Activated naive CD4-positive, alpha-beta T cell treated with anti-CD3 and anti-CD28 coated beads for 36 hours (primary cell): ENCODE data around the gene BCKDHB. TPM values are rescaled to one million over a fixed set of nuclear protein-coding genes. Genes with fewer than 3 reads are reported as not detected.
"Not testable (repeated sequence)": the region's sequence is repeated elsewhere in the genome, so short reads cannot be mapped to it uniquely, and the experiment has no call there.

Source experiments
- CTCF ChIA-PET: fragments of 350-600 bp; sonication (Branson Sonifier 250); formaldehyde crosslinking; loops from one replicate; lab custom pipeline; 2021; ENCODE audit warnings: antibody characterized with exemption; lab: Charles Lee
- DNase-seq: peaks from one replicate; pipeline ENCODE4 v3.0.0-alpha.2; 2020
- H3K27ac Mint-ChIP-seq: one replicate; pipeline ENCODE4 v1.8.0; 2021; ENCODE audit warnings: mild to moderate bottlenecking, mixed read lengths
- H3K27me3 Mint-ChIP-seq: one replicate; pipeline ENCODE4 v1.8.0; 2021; ENCODE audit warnings: low read depth, mixed read lengths
- H3K36me3 Mint-ChIP-seq: one replicate; pipeline ENCODE4 v1.8.0; 2021; ENCODE audit warnings: low read depth, mixed read lengths
- H3K4me1 Mint-ChIP-seq: one replicate; pipeline ENCODE4 v1.8.0; 2021; ENCODE audit warnings: low read depth, mixed read lengths
- H3K4me3 Mint-ChIP-seq: one replicate; pipeline ENCODE4 v1.8.0; 2021; ENCODE audit warnings: mild to moderate bottlenecking, moderate library complexity, mixed read lengths
- H3K9me3 Mint-ChIP-seq: one replicate; pipeline ENCODE4 v1.8.0; 2021; ENCODE audit warnings: mixed read lengths
- intact Hi-C: fragments of 100-400 bp; cut with micrococcal nuclease; formaldehyde crosslinking; loops from one replicate; pipeline ENCODE4 v1.15.1; 2023
- total RNA-seq, 2 experiments: library from RNA; stranded (reverse); gene quantifications; one replicate each; pipeline ENCODE4 v1.2.3, GENCODE V29; 2021

The BCKDHB gene
- 10 to 100 TPM; 15.5 to 18.5 TPM for total RNA-seq

DNA sequence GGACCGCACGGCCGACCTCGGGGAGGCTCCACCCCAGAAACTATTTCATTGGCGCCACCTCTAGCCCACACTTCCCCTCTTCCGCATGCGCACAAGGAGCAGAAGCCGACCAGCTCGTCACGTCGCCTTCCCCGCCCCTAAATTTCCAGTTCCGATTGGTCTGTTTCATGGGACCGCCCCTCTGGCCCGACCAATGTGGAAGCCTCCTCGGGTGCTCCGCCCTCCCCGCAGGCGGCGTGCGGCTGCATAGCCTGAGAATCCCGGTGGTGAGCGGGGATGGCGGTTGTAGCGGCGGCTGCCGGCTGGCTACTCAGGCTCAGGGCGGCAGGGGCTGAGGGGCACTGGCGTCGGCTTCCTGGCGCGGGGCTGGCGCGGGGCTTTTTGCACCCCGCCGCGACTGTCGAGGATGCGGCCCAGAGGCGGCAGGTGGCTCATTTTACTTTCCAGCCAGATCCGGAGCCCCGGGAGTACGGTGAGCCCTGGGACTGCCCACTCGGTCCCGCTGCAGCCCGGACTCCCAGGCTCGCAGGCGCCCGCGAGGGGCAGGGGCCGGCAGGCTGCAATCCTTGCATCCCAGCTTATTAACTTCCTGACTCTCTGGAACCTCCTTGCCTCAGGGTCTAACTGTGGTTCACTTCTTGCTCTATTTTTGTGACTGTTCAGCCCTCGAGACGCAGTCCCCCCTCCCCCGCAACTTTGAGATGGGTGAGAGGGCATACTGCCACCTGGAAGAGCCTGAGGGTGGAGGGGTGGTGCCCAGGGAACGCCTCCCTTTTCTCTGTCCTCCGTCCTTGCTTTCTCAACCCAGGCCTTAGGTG, at the start of gene BCKDHB:
TSS of gene BCKDHB (plus strand) at position 254 of the 818 bp plus-strand sequence. CDS start at position 277, 23 bp downstream.
- intact Hi-C loops = loop anchor here (1.0 to 2.0 kb wide), 6 partner anchors 59 to 1646 kb away; partner anchors contain the start of genes ELOVL4, LCA5, PHIP and TENT5A
- Mint-ChIP-seq H3K9me3 (no peaks in the 10 kb centered on the region), H3K4me3 (peak within 1 kb of the TSS; percentile 90), H3K27me3 (no peaks in the 10 kb centered on the region), H3K4me1 (peaks cover 10% of the 10 kb centered on the region), H3K36me3 (peaks cover 3% of the 10 kb centered on the region), H3K27ac (peak within 1 kb of the TSS; percentile 84)
- CTCF ChIA-PET = interaction anchor here (0.6 to 1.1 kb wide), 4 partner anchors 12 to 158 kb away, joined by 3 to 6 read pairs (median 4); no protein-coding TSS in a partner anchor
- peak; percentile 99 for DNase-seq

- intact Hi-C loops = no loop called here
- no peak for DNase-seq
- Mint-ChIP-seq H3K36me3 (no peaks in the 10 kb centered on the region), H3K4me3 (no peak overlapping the region), H3K4me1 (no peaks in the 10 kb centered on the region), H3K27ac (no peak overlapping the region), H3K27me3 (no peaks in the 10 kb centered on the region), H3K9me3 (no peaks in the 10 kb centered on the region)
- CTCF ChIA-PET = no interaction called here
Measured at GRCh38 chr6:80060774-80061173, 45.7 kb upstream of the BCKDHB start.

DNA sequence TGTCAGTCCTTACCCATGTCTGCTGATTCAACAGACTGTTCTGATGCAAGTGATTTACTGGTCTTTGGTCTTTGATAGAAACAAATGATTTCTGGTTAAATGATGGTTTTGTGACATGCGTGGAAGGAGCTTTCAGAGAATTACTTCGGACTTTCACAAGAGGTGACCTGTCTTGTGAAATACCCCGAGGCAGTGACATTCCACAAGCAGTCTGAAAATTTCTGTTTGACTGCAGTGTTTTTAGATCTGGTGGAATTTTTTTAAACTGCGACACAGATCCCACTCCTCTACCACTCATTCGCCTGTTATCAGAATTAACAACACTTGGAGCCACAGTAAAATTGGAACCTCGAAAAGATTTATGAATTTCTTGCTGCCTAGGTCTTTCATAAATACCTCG, 38.3 kb upstream of the BCKDHB start:
- H3K9me3 Mint-ChIP-seq, H3K27ac Mint-ChIP-seq, intact Hi-C loops, H3K4me3 Mint-ChIP-seq, DNase-seq, H3K36me3 Mint-ChIP-seq, H3K4me1 Mint-ChIP-seq, CTCF ChIA-PET, H3K27me3 Mint-ChIP-seq: not testable (repeated sequence)

DNA sequence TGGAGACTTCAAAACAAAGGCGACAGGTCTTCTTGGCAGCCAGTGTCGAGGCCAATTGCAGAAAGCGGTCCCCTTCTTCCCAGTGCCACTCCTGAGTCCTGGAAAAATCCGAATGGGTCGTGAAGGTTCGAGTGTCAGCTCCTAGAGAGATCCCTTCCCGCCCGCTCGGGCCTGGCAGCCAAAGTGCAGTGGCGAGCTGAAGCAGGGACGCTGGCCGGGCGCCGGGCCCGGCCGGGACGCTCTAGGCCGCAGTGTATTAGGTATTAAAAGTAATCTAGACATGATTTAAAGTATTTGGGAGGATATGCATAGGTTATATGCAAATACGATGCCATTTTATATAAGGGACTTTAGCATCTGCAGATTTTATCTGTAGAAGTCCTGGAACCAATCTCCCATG, 36.0 kb upstream of the BCKDHB start:
- H3K4me3 Mint-ChIP-seq, H3K9me3 Mint-ChIP-seq, H3K4me1 Mint-ChIP-seq, intact Hi-C loops, H3K27ac Mint-ChIP-seq, H3K27me3 Mint-ChIP-seq, CTCF ChIA-PET, H3K36me3 Mint-ChIP-seq, DNase-seq: not testable (repeated sequence)

DNA sequence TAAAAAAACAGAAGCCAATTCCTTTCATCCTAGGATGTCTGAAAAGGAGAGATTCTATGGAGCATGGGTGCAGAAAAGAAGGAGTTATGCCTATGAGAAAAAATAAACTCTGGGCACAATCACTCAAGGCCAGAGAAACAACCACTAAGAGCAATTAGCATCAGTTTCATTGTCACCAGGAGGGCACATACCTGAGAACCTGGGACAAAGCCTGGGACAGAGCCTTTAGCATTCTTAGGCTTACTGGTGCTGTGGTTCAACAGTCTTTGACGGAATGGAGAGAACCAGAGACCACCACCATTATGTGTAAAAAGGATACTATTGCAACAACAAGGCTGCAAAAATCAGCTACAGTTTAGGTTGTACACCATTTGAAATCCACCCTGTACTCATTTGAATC, 29.4 kb upstream of the BCKDHB start:
- no peak overlapping the region for H3K27ac Mint-ChIP-seq
- intact Hi-C loops = no loop called here
- H3K4me1 Mint-ChIP-seq = no peaks in the 10 kb centered on the region
- no peaks in the 10 kb centered on the region for H3K27me3 Mint-ChIP-seq
- DNase-seq = no peak
- CTCF ChIA-PET = no interaction called here
- no peak overlapping the region for H3K4me3 Mint-ChIP-seq
- peaks cover 4% of the 10 kb centered on the region for H3K9me3 Mint-ChIP-seq
- no peaks in the 10 kb centered on the region for H3K36me3 Mint-ChIP-seq

- Mint-ChIP-seq H3K9me3 (no peaks in the 10 kb centered on the region), H3K36me3 (no peaks in the 10 kb centered on the region), H3K27me3 (no peaks in the 10 kb centered on the region), H3K4me1 (no peaks in the 10 kb centered on the region), H3K27ac (no peak overlapping the region), H3K4me3 (no peak overlapping the region)
- CTCF ChIA-PET = interaction anchor here (1.4 kb wide), 1 partner anchor 139 kb away, joined by 4 read pairs; no protein-coding TSS in a partner anchor
- intact Hi-C loops = no loop called here
- DNase-seq = no peak
Measured at GRCh38 chr6:80088637-80089036, 17.8 kb upstream of the BCKDHB start.

GRCh38 chr6:80091506-80091905, 15.0 kb upstream of the BCKDHB start:
- CTCF ChIA-PET = interaction anchor here (0.6 to 4.5 kb wide), 3 partner anchors 86 to 142 kb away, joined by 3 to 36 read pairs (median 8); no protein-coding TSS in a partner anchor
- Mint-ChIP-seq H3K9me3 (no peaks in the 10 kb centered on the region), H3K27ac (no peak overlapping the region), H3K4me1 (no peaks in the 10 kb centered on the region), H3K27me3 (no peaks in the 10 kb centered on the region), H3K4me3 (no peak overlapping the region), H3K36me3 (no peaks in the 10 kb centered on the region)
- intact Hi-C loops = loop anchor here (5.0 kb wide), 1 partner anchor 1661 kb away; the partner anchor contains the start of gene TENT5A
- DNase-seq = no peak

GRCh38 chr6:80094017-80094416, 12.5 kb upstream of the BCKDHB start:
- intact Hi-C loops = loop anchor here (1.0 to 5.0 kb wide), 4 partner anchors 145 to 1658 kb away; partner anchors contain the start of gene TENT5A
- Mint-ChIP-seq H3K4me1 (no peaks in the 10 kb centered on the region), H3K36me3 (no peaks in the 10 kb centered on the region), H3K4me3 (no peak overlapping the region), H3K9me3 (no peaks in the 10 kb centered on the region), H3K27ac (no peak overlapping the region), H3K27me3 (no peaks in the 10 kb centered on the region)
- DNase-seq = peak; percentile 14
- CTCF ChIA-PET = interaction anchor here (0.7 to 4.5 kb wide), 10 partner anchors 9 to 167 kb away, joined by 3 to 36 read pairs (median 5); partner anchors contain the start of genes BCKDHB and TTK

DNA sequence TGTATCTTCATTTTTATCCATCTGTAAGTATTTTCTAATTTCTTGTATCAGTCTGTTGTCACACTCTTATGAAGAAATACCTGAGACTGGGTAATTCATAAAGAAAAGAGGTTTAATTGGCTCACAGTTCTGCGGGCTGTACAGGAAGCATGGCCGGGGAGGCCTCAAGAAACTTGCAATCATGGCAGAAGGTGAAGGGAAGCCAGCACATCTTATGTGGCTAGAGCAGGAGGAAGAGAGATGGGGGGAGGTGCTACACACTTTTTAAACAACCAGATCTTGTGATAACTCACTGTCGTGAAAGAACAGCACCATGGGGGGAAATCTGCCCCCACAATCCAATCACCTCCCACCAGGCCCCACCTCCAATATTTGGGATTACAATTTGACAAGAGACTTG, 10.9 kb upstream of the BCKDHB start:
- intact Hi-C loops = loop anchor here (2.0 kb wide), 1 partner anchor 317 kb away; no protein-coding TSS in a partner anchor
- Mint-ChIP-seq H3K4me1 (no peaks in the 10 kb centered on the region), H3K27me3 (no peaks in the 10 kb centered on the region), H3K9me3 (no peaks in the 10 kb centered on the region), H3K36me3 (no peaks in the 10 kb centered on the region), H3K27ac (no peak overlapping the region), H3K4me3 (no peak overlapping the region)
- no peak for DNase-seq
- CTCF ChIA-PET = interaction anchor here (1.3 to 4.5 kb wide), 2 partner anchors 10 to 146 kb away, joined by 5 to 36 read pairs; no protein-coding TSS in a partner anchor

DNA sequence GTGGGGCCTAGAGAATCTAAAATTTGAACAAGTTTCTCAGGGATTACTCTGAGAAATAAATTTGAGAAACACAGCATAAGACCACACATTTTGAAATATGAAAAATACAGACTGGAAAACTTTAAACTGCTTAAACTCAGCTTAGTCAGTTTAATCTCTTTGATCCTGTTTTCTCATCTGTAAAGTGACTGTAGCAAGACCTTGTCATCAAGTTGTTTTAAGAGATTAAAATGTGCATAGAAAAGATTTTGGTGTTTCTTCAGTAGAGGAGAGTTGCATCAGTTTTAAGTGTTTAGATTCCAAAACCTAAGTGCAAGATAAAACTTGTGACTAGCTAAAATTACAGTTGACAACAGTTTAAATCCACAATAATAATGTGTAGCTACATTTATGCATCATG, 8.1 kb upstream of the BCKDHB start:
- CTCF ChIA-PET = interaction anchor here (1.0 to 4.2 kb wide), 3 partner anchors 11 to 149 kb away, joined by 3 to 23 read pairs (median 4); no protein-coding TSS in a partner anchor
- no peak overlapping the region for H3K4me3 Mint-ChIP-seq
- no peaks in the 10 kb centered on the region for H3K4me1 Mint-ChIP-seq
- H3K27ac Mint-ChIP-seq = no peak overlapping the region
- H3K36me3 Mint-ChIP-seq = no peaks in the 10 kb centered on the region
- no peaks in the 10 kb centered on the region for H3K27me3 Mint-ChIP-seq
- intact Hi-C loops = no loop called here
- H3K9me3 Mint-ChIP-seq = no peaks in the 10 kb centered on the region
- DNase-seq = no peak

- intact Hi-C loops = no loop called here
- Mint-ChIP-seq H3K27ac (no peak overlapping the region), H3K9me3 (no peaks in the 10 kb centered on the region), H3K36me3 (no peaks in the 10 kb centered on the region), H3K27me3 (no peaks in the 10 kb centered on the region), H3K4me3 (no peak overlapping the region), H3K4me1 (peaks cover 10% of the 10 kb centered on the region)
- CTCF ChIA-PET = interaction anchor here (0.6 to 2.1 kb wide), 3 partner anchors 11 to 331 kb away, joined by 3 to 8 read pairs (median 3); no protein-coding TSS in a partner anchor
- no peak for DNase-seq
Measured at GRCh38 chr6:80104520-80104919, 2.0 kb upstream of the BCKDHB start.

GRCh38 chr6:80105972-80106417, 476 bp upstream of the BCKDHB start:
- intact Hi-C loops = loop anchor here (1.0 to 2.0 kb wide), 6 partner anchors 59 to 1646 kb away; partner anchors contain the start of genes ELOVL4, LCA5, PHIP and TENT5A
- Mint-ChIP-seq H3K36me3 (no peaks in the 10 kb centered on the region), H3K27me3 (no peaks in the 10 kb centered on the region), H3K27ac (peak overlapping the region; percentile 84), H3K9me3 (no peaks in the 10 kb centered on the region), H3K4me3 (peak overlapping the region; percentile 90), H3K4me1 (peaks cover 10% of the 10 kb centered on the region)
- no peak for DNase-seq
- CTCF ChIA-PET = interaction anchor here (0.6 to 1.0 kb wide), 3 partner anchors 11 to 157 kb away, joined by 3 to 5 read pairs (median 3); no protein-coding TSS in a partner anchor
